ENCODE data around the gene BEST2.
A peak's percentile ranks its signal among the peaks of the same experiment; 100 is the strongest.

Gene BEST2

GRCh38 chr19:12731337-12731736 is 20.3 kb upstream of the BEST2 start:
- DNase-seq = no peak

- peak; percentile 61 for DNase-seq
Measured at GRCh38 chr19:12733369-12734214, 18.0 kb upstream of the BEST2 start.

GRCh38 chr19:12736995-12737834 is 14.4 kb upstream of the BEST2 start, which contains the start of gene GET3:
TSS of gene GET3 (plus strand) at chr19:12737497. CDS start at chr19:12737506, 9 bp downstream.
- peak; percentile 100 for DNase-seq

- no peak for DNase-seq
Measured at GRCh38 chr19:12737835-12738351, 13.7 kb upstream of the BEST2 start.

- DNase-seq = no peak
Measured at GRCh38 chr19:12745166-12745897, 6.3 kb upstream of the BEST2 start.

GRCh38 chr19:12748489-12748888 is 3.1 kb upstream of the BEST2 start:
- no peak for DNase-seq

- peak; percentile 70 for DNase-seq
Measured at GRCh38 chr19:12749938-12750521, 1.6 kb upstream of the BEST2 start.

- no peak for DNase-seq
Measured at GRCh38 chr19:12750851-12751250, 740 bp upstream of the BEST2 start.

- DNase-seq = peak; percentile 21
Measured at GRCh38 chr19:12752056-12752781, 628 bp downstream of the BEST2 start.

GRCh38 chr19:12754465-12755196 is 3.0 kb downstream of the BEST2 start:
- no peak for DNase-seq

- DNase-seq = no peak
Measured at GRCh38 chr19:12756150-12756883, 4.7 kb downstream of the BEST2 start.

- DNase-seq = peak; percentile 89
Measured at GRCh38 chr19:12757544-12758274, 6.1 kb downstream of the BEST2 start.

- DNase-seq = no peak
Measured at GRCh38 chr19:12759686-12760085, 8.1 kb downstream of the BEST2 start.

- DNase-seq = no peak
Measured at GRCh38 chr19:12763100-12763499, 11.5 kb downstream of the BEST2 start.

GRCh38 chr19:12764698-12765097 is 13.1 kb downstream of the BEST2 start:
- no peak for DNase-seq

GRCh38 chr19:12766051-12766521 is 14.5 kb downstream of the BEST2 start:
- DNase-seq = peak; percentile 92

- DNase-seq = no peak
Measured at GRCh38 chr19:12767150-12767549, 15.6 kb downstream of the BEST2 start.

GRCh38 chr19:12767666-12768065 is 16.1 kb downstream of the BEST2 start:
- no peak for DNase-seq

- peak; percentile 97 for DNase-seq
Measured at GRCh38 chr19:12769689-12770088, 18.1 kb downstream of the BEST2 start.
